Fibroblast of lung (primary cell): Measurements from ENCODE around the gene HS1BP3.

Experiments used
- CTCF ChIP-seq, 2 donors: IDR thresholded peaks in 1 of 2; conservative IDR thresholded peaks in 1 of 2; 1 replicate in 1 of 2; 2 replicates in 1 of 2; pipeline ENCODE4 v1.5.1; 2011 to 2012; ENCODE audit warnings: low read length in 2 of 2, control low read depth in 1 of 2, inconsistent platforms in 1 of 2, low read depth in 1 of 2, mild to moderate bottlenecking in 1 of 2
- EZH2 ChIP-seq: IDR thresholded peaks from 2 replicates; pipeline ENCODE4 v1.5.1; 2012; ENCODE audit warnings: low read length, control low read depth, mild to moderate bottlenecking; ENCODE audit errors: missing control alignments

DNA sequence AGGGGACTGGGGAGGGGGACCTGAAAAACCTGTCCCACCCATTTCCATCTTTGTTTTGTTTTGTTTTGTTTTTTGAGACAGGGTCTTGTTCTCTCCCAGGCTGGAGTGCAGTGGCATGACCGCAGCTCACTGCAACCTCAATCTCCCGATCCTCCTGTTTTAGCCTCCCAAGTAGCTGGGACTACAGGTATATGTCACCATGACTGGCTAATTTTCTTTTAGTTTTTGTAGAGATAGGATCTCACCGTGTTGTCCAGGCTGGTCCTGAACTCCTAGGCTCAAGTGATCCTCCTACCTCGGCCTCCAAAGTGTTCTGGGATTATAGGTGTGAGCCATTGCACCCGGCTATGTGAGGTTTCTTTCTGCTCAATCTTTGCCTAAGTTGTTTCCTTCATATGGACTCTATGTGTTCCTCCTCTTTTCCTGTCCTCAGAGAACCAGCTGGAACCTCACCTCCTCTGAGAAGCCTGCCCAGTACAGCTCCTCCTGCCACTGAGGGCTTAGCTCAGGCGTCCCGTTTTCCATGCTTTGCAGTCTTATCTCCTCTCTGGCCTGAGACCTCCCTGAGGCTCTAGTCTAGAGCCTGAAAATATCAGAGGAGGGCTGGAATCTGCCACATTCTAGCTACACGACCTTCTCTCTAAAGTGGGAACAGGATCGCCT, 74.8 kb downstream of the HS1BP3 start:
- TF ChIP-seq CTCF (conservative IDR thresholded peaks at IDR 0.05 in 1 of 2, IDR thresholded peaks at IDR 0.05 in 1 of 2; ENCODE audit: low read depth in 1 of 2, low read length in 2 of 2) (no peak), EZH2 (no peak)
